COLO829 (cell line): ENCODE results near the gene NOVA2.

Experiments used
- DNase-seq: peaks from one replicate; pipeline ENCODE4 v3.0.0; 2012; ENCODE audit warnings: low spot score

The NOVA2 gene

GRCh38 chr19:45960595-45961235, 12.9 kb downstream of the NOVA2 start:
- DNase-seq = no peak

DNA sequence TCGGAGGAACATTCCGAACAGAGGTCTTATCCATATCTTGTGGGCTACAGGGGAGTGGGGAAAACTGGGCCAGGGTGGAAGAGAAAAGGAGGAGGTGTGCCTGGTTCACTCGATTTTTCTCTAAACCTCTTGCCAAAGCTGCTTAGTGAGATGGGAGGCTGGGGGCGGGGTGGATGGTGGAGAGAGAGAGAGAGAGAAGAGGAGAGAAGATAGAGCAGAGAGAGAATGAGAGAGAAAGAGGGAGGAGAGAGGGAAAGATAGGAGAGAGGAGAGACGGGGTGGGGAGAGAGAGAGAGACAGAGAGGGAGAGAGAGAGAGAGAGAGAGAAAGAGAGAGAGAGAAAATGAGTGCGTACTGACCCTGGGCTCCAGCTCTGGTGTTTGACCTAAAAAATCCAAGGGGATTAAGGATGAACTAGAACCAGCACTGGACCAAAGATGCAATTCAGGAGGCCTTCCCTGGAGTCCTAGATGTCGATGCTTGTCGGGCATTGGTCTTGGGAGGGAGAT, 14.1 kb downstream of the NOVA2 start:
- DNase-seq = no peak

GRCh38 chr19:45958769-45959516, 14.7 kb downstream of the NOVA2 start:
- DNase-seq = no peak

DNA sequence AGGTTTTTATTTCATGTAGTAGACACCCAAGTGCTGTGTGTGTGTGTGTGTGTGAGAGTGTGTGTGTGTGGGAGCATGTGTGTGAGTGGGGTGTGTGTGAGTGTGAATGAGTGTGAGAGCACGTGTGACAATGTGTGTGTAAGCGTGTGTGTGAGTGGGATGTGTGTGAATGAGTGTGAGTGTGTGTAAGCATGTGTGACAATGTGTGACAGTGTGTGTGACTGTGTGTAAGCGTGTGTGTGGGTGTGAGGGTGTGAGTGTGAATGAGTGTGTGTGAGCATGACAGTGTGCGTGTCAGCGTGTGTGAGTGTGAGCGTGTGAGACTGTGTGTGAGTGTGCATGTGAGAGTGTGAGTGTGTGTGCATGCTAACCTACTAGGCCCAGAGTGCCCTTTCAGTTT, 15.3 kb downstream of the NOVA2 start:
- DNase-seq = no peak

- peak; percentile 73 for DNase-seq
Observed at GRCh38 chr19:45955905-45956608, 17.6 kb downstream of the NOVA2 start.

- DNase-seq = no peak
Observed at GRCh38 chr19:45954156-45954555, 19.5 kb downstream of the NOVA2 start.

- no peak for DNase-seq
Observed at GRCh38 chr19:45953676-45954075, 20.0 kb downstream of the NOVA2 start.

DNA sequence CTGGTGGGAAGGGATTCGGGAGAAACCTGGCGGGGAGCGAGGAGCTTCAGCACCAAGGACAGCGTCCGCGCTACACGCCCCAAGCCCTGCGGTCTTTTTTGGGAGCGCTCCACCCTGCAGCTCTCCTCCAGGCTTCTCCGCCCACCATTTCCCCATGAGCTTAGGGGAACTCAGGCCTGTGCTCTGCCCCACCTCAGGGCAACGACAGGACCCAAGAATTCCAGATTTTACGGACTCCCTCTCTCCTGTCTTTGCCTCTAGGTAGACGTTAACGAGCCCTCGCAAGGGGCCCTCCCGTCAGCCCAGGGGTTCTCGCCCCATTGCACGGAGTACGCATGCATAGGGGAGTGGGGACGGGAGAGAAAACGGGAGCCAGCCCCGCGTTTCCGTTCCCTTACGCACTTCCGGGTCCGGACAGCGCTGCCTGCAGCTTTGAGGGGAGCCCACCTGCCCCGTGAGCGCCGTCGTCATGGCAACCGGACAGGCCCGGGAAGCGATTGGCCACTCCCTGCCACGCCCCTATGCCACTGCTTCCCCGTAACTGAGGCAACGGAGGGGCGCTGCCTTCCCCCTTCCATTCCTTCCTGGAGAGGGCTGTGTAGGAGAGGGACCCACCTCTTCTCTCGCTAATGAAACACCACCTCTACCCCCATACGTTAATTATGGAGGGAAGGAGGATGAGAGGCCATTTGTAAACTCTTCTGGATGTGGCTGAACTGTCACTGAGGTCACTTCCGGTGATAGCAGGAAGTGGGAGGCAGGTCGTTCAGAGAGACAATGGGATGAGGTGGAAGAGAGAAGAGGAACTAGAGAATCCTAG, 20.8 kb downstream of the NOVA2 start:
- peak; percentile 50 for DNase-seq

GRCh38 chr19:45952341-45952685, 21.4 kb downstream of the NOVA2 start:
- DNase-seq = no peak

GRCh38 chr19:45947926-45948325, 25.7 kb downstream of the NOVA2 start:
- DNase-seq = no peak

DNA sequence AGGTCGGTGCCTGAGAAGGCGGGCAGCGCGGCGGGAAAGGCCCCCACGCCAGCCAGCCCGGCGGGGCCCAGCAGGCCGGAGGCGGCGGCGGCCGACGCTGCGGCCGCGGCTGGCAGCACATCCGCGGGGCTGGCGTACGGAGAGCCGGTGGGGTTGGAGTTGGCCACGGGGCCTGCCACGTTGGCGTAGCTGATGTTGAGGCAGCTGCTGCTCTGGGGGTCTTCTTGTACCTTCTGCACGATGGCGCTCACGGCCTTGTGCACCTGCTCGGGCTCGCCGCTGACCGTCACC, 33.2 kb downstream of the NOVA2 start:
- no peak for DNase-seq

GRCh38 chr19:45939792-45940514, 33.7 kb downstream of the NOVA2 start:
- no peak for DNase-seq

- DNase-seq = no peak
Observed at GRCh38 chr19:45938733-45939319, 34.8 kb downstream of the NOVA2 start.

- DNase-seq = no peak
Observed at GRCh38 chr19:45935267-45935666, 38.4 kb downstream of the NOVA2 start.

DNA sequence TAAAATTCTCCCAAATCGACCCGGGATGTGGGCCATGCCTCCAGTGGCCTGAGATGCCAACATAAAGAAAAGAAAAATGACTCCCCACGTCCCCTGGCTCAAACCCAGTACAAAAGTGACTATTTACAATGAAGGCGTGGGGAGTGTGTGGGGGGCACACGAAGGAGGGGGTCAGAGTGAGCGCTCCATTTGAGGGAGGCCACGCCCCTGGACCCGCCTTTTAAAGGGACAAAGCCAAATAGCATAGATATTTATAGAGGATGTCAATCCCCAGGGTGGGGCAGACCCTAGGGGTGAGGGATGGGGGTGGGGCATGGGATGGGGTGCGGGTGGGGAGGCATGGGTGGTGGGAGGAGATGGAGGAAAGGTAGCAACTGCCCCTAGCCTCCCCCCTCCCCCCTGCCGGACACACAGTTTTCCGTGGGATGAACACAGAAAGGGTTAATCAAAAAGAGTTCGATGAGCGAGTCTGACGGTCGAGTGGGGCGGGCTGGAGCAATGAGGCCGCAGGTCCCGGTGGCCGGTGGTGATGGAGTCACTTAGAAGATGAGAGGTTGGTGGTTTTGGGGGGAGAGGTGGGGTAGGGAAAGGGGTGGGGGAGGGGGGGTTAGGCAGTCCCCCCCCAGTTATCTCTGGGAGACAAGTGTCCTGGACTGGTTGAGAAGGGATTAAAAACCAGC, 39.0 kb downstream of the NOVA2 start:
- DNase-seq = no peak

DNA sequence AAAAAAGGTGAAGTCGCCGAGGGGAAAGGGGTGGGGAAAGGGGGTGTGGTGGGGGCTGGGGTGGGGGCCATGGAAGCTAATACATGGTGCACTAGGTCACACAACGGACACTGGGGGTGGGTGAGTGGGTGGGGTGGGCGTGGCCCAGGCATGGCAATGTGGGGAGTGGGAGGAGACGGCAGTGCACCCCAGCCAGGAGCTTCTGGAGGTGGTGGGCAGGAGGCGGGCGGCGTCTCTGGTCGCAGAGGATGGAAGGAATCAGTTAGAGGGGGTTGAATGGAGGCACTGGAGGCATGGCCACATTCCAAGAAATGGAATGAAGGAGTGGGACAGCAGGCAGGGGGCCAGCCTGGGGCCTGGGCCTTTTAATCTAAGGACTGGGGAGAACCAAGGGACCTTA, 39.9 kb downstream of the NOVA2 start:
- no peak for DNase-seq

DNA sequence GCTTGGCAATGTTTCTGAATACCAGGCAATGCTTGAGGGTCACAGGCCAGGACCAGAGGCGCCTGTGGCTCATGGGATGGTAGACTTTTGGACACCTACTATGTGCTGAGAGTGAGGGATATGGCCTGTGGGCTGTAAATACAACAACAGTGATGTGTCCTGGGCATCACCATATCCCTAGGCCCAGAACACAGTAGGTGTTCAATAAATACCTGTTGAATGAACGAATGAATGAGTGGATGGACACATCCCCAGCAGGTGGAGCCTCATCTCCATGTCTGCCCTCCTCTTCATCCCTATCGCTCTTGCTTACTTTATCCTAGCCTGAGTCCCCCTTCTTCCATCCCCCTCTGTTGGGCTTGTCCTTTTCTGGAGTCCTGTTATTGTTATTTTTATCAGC, 42.6 kb downstream of the NOVA2 start:
- DNase-seq = no peak

- no peak for DNase-seq
Observed at GRCh38 chr19:45929247-45929646, 44.4 kb downstream of the NOVA2 start.

- peak; percentile 97 for DNase-seq
Observed at GRCh38 chr19:45927565-45928261, 46.0 kb downstream of the NOVA2 start.

GRCh38 chr19:45924891-45925447, 48.7 kb downstream of the NOVA2 start:
- DNase-seq = no peak
